GM08714 (cell line): ENCODE results near the gene E2F3.
"Not testable (repeated sequence)": the region's sequence is repeated elsewhere in the genome, so short reads cannot be mapped to it uniquely, and the experiment has no call there.

Source experiments
- H3K4me3 ChIP-seq: fragments of 200-500 bp; sonication (Bioruptor generic); 2 replicates; pipeline ENCODE4 v1.5.1; 2014; ENCODE audit warnings: mild to moderate bottlenecking, low read length, inconsistent platforms
- ZNF274 ChIP-seq: IDR thresholded peaks from 2 replicates; pipeline ENCODE4 v1.6.1; 2012; ENCODE audit warnings: mild to moderate bottlenecking, low read depth, low read length

Gene E2F3

GRCh38 chr6:20458027-20458894 is 56.6 kb downstream of the E2F3 start:
- H3K4me3 ChIP-seq: no peak overlapping the region
- no peak for TF ChIP-seq ZNF274

- TF ChIP-seq ZNF274: no peak
- H3K4me3 ChIP-seq: no peak overlapping the region
Measured at GRCh38 chr6:20459682-20460081, 58.0 kb downstream of the E2F3 start.

- no peak overlapping the region for H3K4me3 ChIP-seq
- TF ChIP-seq ZNF274: no peak
Measured at GRCh38 chr6:20461576-20461975, 59.9 kb downstream of the E2F3 start.

GRCh38 chr6:20463396-20463795 is 61.7 kb downstream of the E2F3 start:
- H3K4me3 ChIP-seq: no peak overlapping the region
- no peak for TF ChIP-seq ZNF274

GRCh38 chr6:20464041-20464440 is 62.4 kb downstream of the E2F3 start:
- no peak overlapping the region for H3K4me3 ChIP-seq
- TF ChIP-seq ZNF274: no peak

GRCh38 chr6:20464847-20465246 is 63.2 kb downstream of the E2F3 start:
- TF ChIP-seq ZNF274: no peak
- H3K4me3 ChIP-seq: no peak overlapping the region

GRCh38 chr6:20465616-20466015 is 63.9 kb downstream of the E2F3 start:
- H3K4me3 ChIP-seq: not testable (repeated sequence)

GRCh38 chr6:20467437-20467836 is 65.8 kb downstream of the E2F3 start:
- no peak for TF ChIP-seq ZNF274
- no peak overlapping the region for H3K4me3 ChIP-seq

- no peak for TF ChIP-seq ZNF274
Measured at GRCh38 chr6:20468209-20468608, 66.5 kb downstream of the E2F3 start.

GRCh38 chr6:20472748-20473147 is 71.1 kb downstream of the E2F3 start:
- no peak for TF ChIP-seq ZNF274
- no peak overlapping the region for H3K4me3 ChIP-seq

More at GRCh38 chr6:20468209-20468608, 66.5 kb downstream of the E2F3 start:
- no peak overlapping the region for H3K4me3 ChIP-seq

GRCh38 chr6:20473518-20473917 is 71.8 kb downstream of the E2F3 start:
- no peak for TF ChIP-seq ZNF274
- H3K4me3 ChIP-seq: no peak overlapping the region

GRCh38 chr6:20474874-20475542 is 73.3 kb downstream of the E2F3 start:
- no peak overlapping the region for H3K4me3 ChIP-seq
- no peak for TF ChIP-seq ZNF274

- no peak overlapping the region for H3K4me3 ChIP-seq
Measured at GRCh38 chr6:20476501-20477043, 74.9 kb downstream of the E2F3 start.

GRCh38 chr6:20477485-20477884 is 75.8 kb downstream of the E2F3 start:
- no peak for TF ChIP-seq ZNF274
- H3K4me3 ChIP-seq: no peak overlapping the region

More at GRCh38 chr6:20476501-20477043, 74.9 kb downstream of the E2F3 start:
- TF ChIP-seq ZNF274: no peak

GRCh38 chr6:20479060-20479459 is 77.4 kb downstream of the E2F3 start:
- no peak for TF ChIP-seq ZNF274
- H3K4me3 ChIP-seq: no peak overlapping the region

GRCh38 chr6:20479526-20479925 is 77.8 kb downstream of the E2F3 start:
- H3K4me3 ChIP-seq: no peak overlapping the region
- no peak for TF ChIP-seq ZNF274
